HEK293T (cell line): Measurements from ENCODE around the gene LTBP2.

Experiments
- CTCF ChIA-PET: fragments of 350-600 bp; formaldehyde crosslinking; extraction: SDS; loops from one replicate; lab custom pipeline; 2021; ENCODE audit warnings: antibody characterized with exemption, inconsistent platforms; lab: Yijun Ruan, JAX
- POLR2A ChIA-PET: fragments of 350-600 bp; formaldehyde crosslinking; extraction: SDS; loops from one replicate; lab custom pipeline; 2020; ENCODE audit warnings: antibody characterized with exemption, inconsistent platforms; lab: Yijun Ruan, JAX
- DNase-seq: peaks from one replicate; pipeline ENCODE4 v3.0.0; 2012; ENCODE audit warnings: mixed read lengths; ENCODE audit errors: extremely low spot score
- ARNT ChIP-seq: fragments of 450-650 bp; IDR thresholded peaks from 2 replicates; pipeline ENCODE4 v1.6.1; 2017; ENCODE audit warnings: mild to moderate bottlenecking
- BHLHE40 ChIP-seq: fragments of 450-650 bp; IDR thresholded peaks from 2 replicates; pipeline ENCODE4 v1.6.1; 2016; ENCODE audit warnings: mild to moderate bottlenecking, moderate library complexity, borderline replicate concordance
- CTBP1 ChIP-seq: fragments of 450-650 bp; IDR thresholded peaks from 2 replicates; pipeline ENCODE4 v1.6.1; 2016; ENCODE audit warnings: borderline replicate concordance
- ELF4 ChIP-seq: fragments of 450-650 bp; IDR thresholded peaks from 2 replicates; pipeline ENCODE4 v1.6.1; 2017; ENCODE audit warnings: antibody characterized with exemption
- FOXA1 ChIP-seq: fragments of 450-650 bp; IDR thresholded peaks from 2 replicates; pipeline ENCODE4 v1.6.1; 2016; ENCODE audit warnings: mild to moderate bottlenecking
- FOXK2 ChIP-seq: fragments of 450-650 bp; IDR thresholded peaks from 2 replicates; pipeline ENCODE4 v1.6.1; 2016; ENCODE audit warnings: mild to moderate bottlenecking
- FOXM1 ChIP-seq: fragments of 450-650 bp; IDR thresholded peaks from 2 replicates; pipeline ENCODE4 v1.6.1; 2017; ENCODE audit warnings: mild to moderate bottlenecking, borderline replicate concordance
- HDGF ChIP-seq: fragments of 450-650 bp; IDR thresholded peaks from 2 replicates; pipeline ENCODE4 v1.6.1; 2017; ENCODE audit warnings: antibody characterized with exemption, borderline replicate concordance
- L3MBTL2 ChIP-seq: fragments of 450-650 bp; conservative IDR thresholded peaks from 2 replicates; pipeline ENCODE4 v1.6.1; 2016; ENCODE audit warnings: mild to moderate bottlenecking
- LEF1 ChIP-seq: fragments of 450-650 bp; IDR thresholded peaks from 2 replicates; pipeline ENCODE4 v1.6.1; 2017; ENCODE audit warnings: mild to moderate bottlenecking, borderline replicate concordance
- NFRKB ChIP-seq: fragments of 450-650 bp; IDR thresholded peaks from 2 replicates; pipeline ENCODE4 v1.6.1; 2016; ENCODE audit warnings: mild to moderate bottlenecking, moderate library complexity
- PKNOX1 ChIP-seq: fragments of 450-650 bp; IDR thresholded peaks from 2 replicates; pipeline ENCODE4 v1.6.1; 2016
- SP1 ChIP-seq: fragments of 450-650 bp; IDR thresholded peaks from 2 replicates; pipeline ENCODE4 v1.6.1; 2017
- SUZ12 ChIP-seq: fragments of 450-650 bp; IDR thresholded peaks from 2 replicates; pipeline ENCODE4 v1.6.1; 2016; ENCODE audit warnings: mild to moderate bottlenecking
- TARDBP ChIP-seq: fragments of 450-650 bp; IDR thresholded peaks from 2 replicates; pipeline ENCODE4 v1.6.1; 2016
- ZNF384 ChIP-seq: fragments of 450-650 bp; IDR thresholded peaks from 2 replicates; pipeline ENCODE4 v1.6.1; 2016

Gene LTBP2

GRCh38 chr14:74511966-74512830 lies 99.8 kb downstream of the LTBP2 start:
- TF ChIP-seq FOXA1 (no peak), TARDBP (no peak), CTBP1 (no peak), LEF1 (no peak), ZNF384 (no peak), SP1 (no peak), HDGF (no peak), BHLHE40 (no peak), ARNT (no peak), FOXM1 (no peak), SUZ12 (no peak), PKNOX1 (no peak), L3MBTL2 (no peak), ELF4 (no peak)
- no peak for DNase-seq
- ChIA-PET POLR2A (no interaction called here), CTCF (interaction anchor here (1.9 kb wide), 1 partner anchor 12 kb away, joined by 6 read pairs; no protein-coding TSS in a partner anchor)

GRCh38 chr14:74510959-74511409 lies 101.1 kb downstream of the LTBP2 start:
- TF ChIP-seq PKNOX1 (no peak), ELF4 (no peak), FOXK2 (no peak), CTBP1 (no peak), HDGF (no peak), NFRKB (no peak), FOXM1 (no peak), FOXA1 (no peak), L3MBTL2 (no peak)
- POLR2A ChIA-PET, result no interaction called here
- CTCF ChIA-PET, result no interaction called here
- no peak for DNase-seq

GRCh38 chr14:74510223-74510931 lies 101.7 kb downstream of the LTBP2 start:
- no peak for TF ChIP-seq L3MBTL2
- TF ChIP-seq CTBP1, result no peak
- TF ChIP-seq LEF1, result no peak
- TF ChIP-seq SUZ12, result no peak
- no peak for TF ChIP-seq FOXA1
- TF ChIP-seq FOXM1, result no peak
- TF ChIP-seq ELF4, result no peak
- no peak for TF ChIP-seq HDGF
- no peak for TF ChIP-seq ZNF384
- no peak for TF ChIP-seq BHLHE40
- no peak for TF ChIP-seq PKNOX1
- TF ChIP-seq FOXK2, result no peak
- CTCF ChIA-PET, result no interaction called here
- DNase-seq, result no peak
- POLR2A ChIA-PET, result no interaction called here

GRCh38 chr14:74509587-74510222 lies 102.3 kb downstream of the LTBP2 start:
- POLR2A ChIA-PET, result no interaction called here

More at GRCh38 chr14:74509587-74510222, 102.3 kb downstream of the LTBP2 start:
- CTCF ChIA-PET, result interaction anchor here (0.5 kb wide), 1 partner anchor 174 kb away, joined by 3 read pairs; no protein-coding TSS in a partner anchor
- TF ChIP-seq ARNT (no peak), FOXM1 (no peak), SP1 (no peak), BHLHE40 (no peak), CTBP1 (no peak), ZNF384 (no peak), TARDBP (no peak), L3MBTL2 (no peak), ELF4 (no peak), HDGF (no peak), LEF1 (no peak), SUZ12 (no peak), PKNOX1 (no peak), NFRKB (no peak), FOXA1 (no peak), FOXK2 (no peak)
- DNase-seq, result no peak
